Fibroblast of lung (primary cell): ENCODE measurements around the gene RMND5A.

Experiments
- CTCF ChIP-seq, 2 donors: IDR thresholded peaks in 1 of 2; conservative IDR thresholded peaks in 1 of 2; 1 replicate in 1 of 2; 2 replicates in 1 of 2; pipeline ENCODE4 v1.5.1; 2011 to 2012; ENCODE audit warnings: low read length in 2 of 2, control low read depth in 1 of 2, inconsistent platforms in 1 of 2, low read depth in 1 of 2, mild to moderate bottlenecking in 1 of 2
- EZH2 ChIP-seq: IDR thresholded peaks from 2 replicates; pipeline ENCODE4 v1.5.1; 2012; ENCODE audit warnings: low read length, control low read depth, mild to moderate bottlenecking; ENCODE audit errors: missing control alignments

GRCh38 chr2:86706220-86706619, 13.9 kb upstream of the RMND5A start:
- TF ChIP-seq CTCF (conservative IDR thresholded peaks at IDR 0.05 in 1 of 2, IDR thresholded peaks at IDR 0.05 in 1 of 2; ENCODE audit: low read depth in 1 of 2, low read length in 2 of 2) (no peak), EZH2 (no peak)
